T-helper 2 cell (primary cell): ENCODE measurements around the gene PET100.

Experiments
- DNase-seq, 5 experiments: peaks; one replicate each; pipeline versions ENCODE4 v3.0.0 to v3.0.0-alpha.2; 2012 to 2022

Gene PET100

GRCh38 chr19:7612282-7613274 is 17.0 kb upstream of the PET100 start:
- DNase-seq: no peak

GRCh38 chr19:7614859-7615741 is 14.5 kb upstream of the PET100 start:
- no peak for DNase-seq

- DNase-seq: no peak
Measured at GRCh38 chr19:7617172-7617571, 12.4 kb upstream of the PET100 start.

GRCh38 chr19:7617735-7618134 is 11.9 kb upstream of the PET100 start:
- DNase-seq: no peak

GRCh38 chr19:7618348-7618747 is 11.2 kb upstream of the PET100 start:
- no peak for DNase-seq

- DNase-seq: no peak
Measured at GRCh38 chr19:7618771-7619510, 10.7 kb upstream of the PET100 start.

- no peak for DNase-seq
Measured at GRCh38 chr19:7619671-7620441, 9.7 kb upstream of the PET100 start.

- no peak for DNase-seq
Measured at GRCh38 chr19:7620442-7621412, 8.9 kb upstream of the PET100 start.

- no peak for DNase-seq
Measured at GRCh38 chr19:7622933-7623685, 6.5 kb upstream of the PET100 start.

GRCh38 chr19:7623725-7624603 is 5.6 kb upstream of the PET100 start:
- no peak for DNase-seq

GRCh38 chr19:7624810-7625209 is 4.8 kb upstream of the PET100 start:
- DNase-seq: no peak

GRCh38 chr19:7625763-7626372 is 3.7 kb upstream of the PET100 start:
- DNase-seq: no peak

GRCh38 chr19:7627166-7627565 is 2.4 kb upstream of the PET100 start:
- DNase-seq: no peak

- no peak for DNase-seq
Measured at GRCh38 chr19:7628589-7629311, 843 bp upstream of the PET100 start.

GRCh38 chr19:7631577-7631976 is 2.0 kb downstream of the PET100 start:
- DNase-seq: no peak

- no peak for DNase-seq
Measured at GRCh38 chr19:7632340-7633203, 3.0 kb downstream of the PET100 start.

GRCh38 chr19:7633698-7634097 is 4.1 kb downstream of the PET100 start, which contains the start of gene PCP2:
PCP2 (minus strand) TSS chr19:7633719; CDS start chr19:7633457, 262 bp downstream.
- no peak for DNase-seq
